C4-2B (cell line): ENCODE measurements around the gene NEU2.

Experiments
- H3K27ac ChIP-seq: fragments of 450-650 bp; 2 replicates; pipeline ENCODE4 v1.5.1; 2017
- CTCF ChIP-seq: fragments of 450-650 bp; conservative IDR thresholded peaks from 2 replicates; pipeline ENCODE4 v1.5.1; 2017; ENCODE audit warnings: mild to moderate bottlenecking
- ZFX ChIP-seq: fragments of 450-650 bp; IDR thresholded peaks from 2 replicates; pipeline ENCODE4 v1.6.1; 2017

NEU2 gene

GRCh38 chr2:233032551-233033320 lies at the start of gene NEU2:
TSS of gene NEU2 (plus strand) at chr2:233032672. CDS start at chr2:233032672, 0 bp downstream.
- H3K27ac ChIP-seq: no peak within 1 kb of the TSS

DNA sequence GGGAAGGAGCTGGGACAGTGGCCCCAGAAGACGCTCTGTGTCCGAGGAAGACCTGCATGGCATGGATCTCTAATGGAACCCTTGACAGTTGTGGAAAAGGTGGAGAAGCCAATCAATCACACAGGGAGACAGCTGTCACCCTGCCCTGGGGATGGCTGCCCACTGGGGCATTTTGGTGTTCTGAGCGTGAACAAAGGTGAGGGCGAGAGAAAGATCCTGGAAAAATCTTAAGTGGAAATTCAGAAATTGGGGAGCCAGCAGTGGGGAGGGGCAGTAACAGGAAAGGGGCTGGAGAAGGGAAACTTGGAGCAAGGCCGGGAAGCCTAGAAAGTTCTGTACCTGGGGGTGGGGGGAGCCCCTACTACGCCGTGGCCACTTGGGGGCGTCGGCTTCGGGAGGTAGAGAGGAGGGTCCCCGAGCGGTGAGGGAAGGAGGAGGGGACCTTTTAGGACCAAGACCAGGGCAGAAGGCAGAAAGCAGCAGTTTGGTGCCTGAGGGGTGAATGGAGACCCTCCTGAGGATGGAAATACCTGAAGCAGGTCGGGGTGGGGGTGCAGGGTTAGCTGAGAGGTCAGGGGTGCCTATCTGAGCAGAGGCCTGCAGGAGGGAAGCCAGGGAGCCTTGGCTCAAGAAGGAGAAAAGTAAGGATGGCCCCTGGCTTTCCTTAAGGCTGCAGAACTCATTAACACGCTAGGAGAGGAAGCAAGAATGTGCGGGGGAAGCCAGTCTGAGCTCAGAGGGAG lies 49.4 kb upstream of the NEU2 start:
- no peak for TF ChIP-seq CTCF
- no peak for TF ChIP-seq ZFX

More at GRCh38 chr2:233032551-233033320, at the start of gene NEU2:
- no peak for TF ChIP-seq ZFX
- no peak for TF ChIP-seq CTCF

GRCh38 chr2:232983669-232984140 lies 48.8 kb upstream of the NEU2 start:
- no peak overlapping the region for H3K27ac ChIP-seq
- TF ChIP-seq CTCF (no peak), ZFX (no peak)

More for the DNA sequence above, 49.4 kb upstream of the NEU2 start:
- no peak overlapping the region for H3K27ac ChIP-seq

- TF ChIP-seq ZFX (no peak), CTCF (no peak)
- no peak overlapping the region for H3K27ac ChIP-seq
Observed at GRCh38 chr2:232984451-232985207, 47.8 kb upstream of the NEU2 start.

DNA sequence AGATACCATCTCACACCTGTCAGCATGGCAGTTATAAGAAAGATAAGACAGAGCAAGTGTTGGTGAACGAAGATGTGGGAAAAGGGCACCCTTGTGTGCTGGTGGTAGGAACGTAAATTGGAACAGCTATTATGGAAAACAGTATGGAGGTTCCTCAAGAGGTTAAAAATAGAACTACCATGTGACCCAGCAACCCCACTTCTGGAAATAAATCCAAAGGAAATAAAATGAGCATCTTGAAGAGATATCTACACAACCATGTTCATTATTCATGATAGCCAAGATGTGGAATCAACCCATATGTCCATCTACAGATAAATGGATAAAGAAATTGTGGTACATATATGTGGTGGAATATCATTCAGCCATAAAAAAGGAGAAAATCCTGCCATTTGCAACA lies 46.3 kb upstream of the NEU2 start:
- no peak overlapping the region for H3K27ac ChIP-seq
- TF ChIP-seq ZFX: no peak
- no peak for TF ChIP-seq CTCF

- H3K27ac ChIP-seq: no peak overlapping the region
- no peak for TF ChIP-seq ZFX
- no peak for TF ChIP-seq CTCF
Observed at GRCh38 chr2:232993231-232993821, 39.1 kb upstream of the NEU2 start.
